H1 (cell line): ENCODE results near the gene ATP5F1C.

Source experiments
- CTCF ChIP-seq, 3 experiments: IDR thresholded peaks; 1 replicate in 2 of 3; 2 replicates in 1 of 3; pipeline versions ENCODE4 v1.5.1 to v1.6.1; 2011; ENCODE audit warnings: low read length in 3 of 3, mild to moderate bottlenecking in 3 of 3, inconsistent platforms in 2 of 3, low read depth in 1 of 3, moderate library complexity in 1 of 3; ENCODE audit not compliant: insufficient read depth in 1 of 3; ENCODE audit errors: control extremely low read depth in 1 of 3
- GABPA ChIP-seq: IDR thresholded peaks from 2 replicates; pipeline ENCODE4 v1.6.1; 2011; ENCODE audit warnings: mild to moderate bottlenecking, low read length, moderate library complexity, borderline replicate concordance; ENCODE audit not compliant: insufficient read depth
- POLR2AphosphoS5 ChIP-seq: IDR thresholded peaks from 2 replicates; pipeline ENCODE4 v1.6.1; 2011; ENCODE audit warnings: low read depth, low read length
- TAF1 ChIP-seq: IDR thresholded peaks from 2 replicates; pipeline ENCODE4 v1.6.1; 2011; ENCODE audit warnings: mild to moderate bottlenecking, low read depth, low read length
- TBP ChIP-seq: IDR thresholded peaks from 2 replicates; pipeline ENCODE4 v1.6.1; 2011; ENCODE audit warnings: low read depth, low read length, improper control_type of control experiment
- TEAD4 ChIP-seq: IDR thresholded peaks from 2 replicates; pipeline ENCODE4 v1.6.1; 2012; ENCODE audit warnings: low read depth, low read length, inconsistent platforms, mixed read lengths
- TF ChIP-seq, protein P1 (sequence below): IDR thresholded peaks from 2 replicates; pipeline ENCODE4 v1.6.1; 2012; ENCODE audit warnings: low read length, inconsistent platforms

DNA sequence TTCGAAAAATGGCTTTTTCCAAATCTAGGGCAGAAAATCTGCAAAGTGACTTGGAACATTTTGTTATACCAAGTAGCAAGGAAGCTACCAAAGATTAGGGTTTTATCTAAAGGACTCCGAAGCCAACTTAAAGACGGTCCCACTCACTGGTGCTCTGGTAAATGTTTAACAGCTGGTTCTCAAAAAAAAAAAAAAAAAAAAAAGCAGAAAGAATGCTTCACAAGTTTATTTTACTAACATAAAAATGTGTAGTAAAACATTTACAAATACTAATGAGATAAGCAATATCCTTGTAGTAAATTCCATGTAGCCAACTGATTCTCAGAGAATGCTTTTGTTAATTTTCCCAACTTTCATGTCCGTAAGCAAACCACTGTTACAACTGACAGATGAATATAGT is 68.7 kb downstream of the ATP5F1C start:
- TF ChIP-seq GABPA (no peak), TBP (no peak), TEAD4 (no peak), TAF1 (no peak), POLR2AphosphoS5 (no peak), CTCF (IDR thresholded peaks at IDR 0.05; ENCODE audit: control extremely low read depth in 1 of 3, insufficient read depth in 1 of 3, low read depth in 1 of 3, low read length in 3 of 3) (no peak)
- TF ChIP-seq, protein P1, sequence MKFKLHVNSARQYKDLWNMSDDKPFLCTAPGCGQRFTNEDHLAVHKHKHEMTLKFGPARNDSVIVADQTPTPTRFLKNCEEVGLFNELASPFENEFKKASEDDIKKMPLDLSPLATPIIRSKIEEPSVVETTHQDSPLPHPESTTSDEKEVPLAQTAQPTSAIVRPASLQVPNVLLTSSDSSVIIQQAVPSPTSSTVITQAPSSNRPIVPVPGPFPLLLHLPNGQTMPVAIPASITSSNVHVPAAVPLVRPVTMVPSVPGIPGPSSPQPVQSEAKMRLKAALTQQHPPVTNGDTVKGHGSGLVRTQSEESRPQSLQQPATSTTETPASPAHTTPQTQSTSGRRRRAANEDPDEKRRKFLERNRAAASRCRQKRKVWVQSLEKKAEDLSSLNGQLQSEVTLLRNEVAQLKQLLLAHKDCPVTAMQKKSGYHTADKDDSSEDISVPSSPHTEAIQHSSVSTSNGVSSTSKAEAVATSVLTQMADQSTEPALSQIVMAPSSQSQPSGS, result no peak
